Skin of body (tissue), 2 donors: ENCODE results near the gene CYB5A. TPM values are rescaled to one million over a fixed set of nuclear protein-coding genes. Genes with fewer than 3 reads are reported as not detected.

Experiments
- DNase-seq: peaks from one replicate; lab custom pipeline; 2025; lab: John Stamatoyannopoulos, UW
- total RNA-seq: library from RNA; depleted of rRNA; stranded (reverse); fragments of >200 nt; gene quantifications from one replicate; pipeline ENCODE4 v1.2.3, GENCODE V29; 2014

The CYB5A gene
- total RNA-seq, 1 donor from 2014 or later, result 82.0 TPM

GRCh38 chr18:74278058-74278457 lies 13.7 kb downstream of the CYB5A start:
- no peak for DNase-seq

- no peak for DNase-seq
Observed at GRCh38 chr18:74277296-74277695, 14.5 kb downstream of the CYB5A start.

- DNase-seq, result no peak
Observed at GRCh38 chr18:74276609-74277008, 15.2 kb downstream of the CYB5A start.

GRCh38 chr18:74275736-74276135 lies 16.0 kb downstream of the CYB5A start:
- DNase-seq, result no peak

GRCh38 chr18:74274700-74275099 lies 17.1 kb downstream of the CYB5A start:
- DNase-seq, result no peak

- no peak for DNase-seq
Observed at GRCh38 chr18:74273394-74273793, 18.4 kb downstream of the CYB5A start.

- no peak for DNase-seq
Observed at GRCh38 chr18:74271635-74272034, 20.1 kb downstream of the CYB5A start.

- DNase-seq, result no peak
Observed at GRCh38 chr18:74268933-74269620, 22.7 kb downstream of the CYB5A start.

- DNase-seq, result no peak
Observed at GRCh38 chr18:74268175-74268574, 23.6 kb downstream of the CYB5A start.

GRCh38 chr18:74266161-74266560 lies 25.6 kb downstream of the CYB5A start:
- no peak for DNase-seq

- DNase-seq, result no peak
Observed at GRCh38 chr18:74265546-74266098, 26.1 kb downstream of the CYB5A start.

- DNase-seq, result no peak
Observed at GRCh38 chr18:74264303-74265020, 27.3 kb downstream of the CYB5A start.

- no peak for DNase-seq
Observed at GRCh38 chr18:74261053-74261713, 30.6 kb downstream of the CYB5A start.

- no peak for DNase-seq
Observed at GRCh38 chr18:74259347-74259746, 32.4 kb downstream of the CYB5A start.

- DNase-seq, result no peak
Observed at GRCh38 chr18:74257083-74257482, 34.7 kb downstream of the CYB5A start.

GRCh38 chr18:74256190-74256589 lies 35.6 kb downstream of the CYB5A start:
- no peak for DNase-seq

- DNase-seq, result no peak
Observed at GRCh38 chr18:74255131-74255616, 36.6 kb downstream of the CYB5A start.

- no peak for DNase-seq
Observed at GRCh38 chr18:74252039-74252395, 39.7 kb downstream of the CYB5A start.

GRCh38 chr18:74251297-74252038 lies 40.3 kb downstream of the CYB5A start:
- DNase-seq, result peak; percentile 52

GRCh38 chr18:74250131-74250530 lies 41.6 kb downstream of the CYB5A start:
- no peak for DNase-seq

- DNase-seq, result no peak
Observed at GRCh38 chr18:74249181-74249968, 42.4 kb downstream of the CYB5A start.
